Peyer's patch (tissue), 4 donors: Measurements from ENCODE around the gene ZNF205.

Experiments
- POLR2A ChIP-seq, 2 donors: fragments of 450-650 bp; IDR thresholded peaks; one replicate each; pipeline ENCODE4 v1.5.1; 2017; ENCODE audit warnings: antibody characterized with exemption in 2 of 2, mild to moderate bottlenecking in 2 of 2, moderate library complexity in 2 of 2
- TF ChIP-seq, protein P1 (sequence below), 6 experiments: fragments of 450-650 bp in 4 of 6; fragments of 200-600 bp in 2 of 6; sonication (generic) in 1 of 6; IDR thresholded peaks; one replicate each; pipeline ENCODE4 v1.5.1; 2017 to 2019; ENCODE audit warnings: antibody characterized with exemption in 6 of 6, mild to moderate bottlenecking in 3 of 6, moderate library complexity in 1 of 6

DNA sequence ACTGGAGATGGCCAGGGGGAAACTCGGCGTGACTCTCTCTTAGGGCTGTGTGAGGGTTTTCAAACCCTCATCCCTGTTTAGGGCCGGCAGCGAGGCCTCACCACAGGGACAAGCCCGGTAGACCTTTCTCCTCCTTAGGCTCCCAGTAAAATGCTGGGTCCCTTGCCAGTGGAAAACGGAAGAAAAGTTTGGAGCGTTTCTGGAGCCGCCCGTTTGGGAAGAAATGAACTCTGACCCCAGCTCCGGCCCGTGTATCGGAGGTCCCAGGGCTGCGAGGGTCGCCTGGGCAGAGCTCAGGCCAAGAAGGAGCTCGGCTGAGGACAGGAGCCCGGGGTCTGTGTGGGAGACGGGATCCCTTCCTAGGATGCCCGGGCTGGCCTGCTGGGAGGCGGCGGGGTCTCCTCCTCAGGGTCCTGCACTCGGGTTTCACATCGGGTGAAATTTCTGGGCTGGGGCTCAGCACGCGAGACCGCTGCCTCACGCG lies 45.7 kb downstream of the ZNF205 start:
- TF ChIP-seq POLR2A (IDR thresholded peaks at IDR 0.05), result no peak
- TF ChIP-seq, protein P1, sequence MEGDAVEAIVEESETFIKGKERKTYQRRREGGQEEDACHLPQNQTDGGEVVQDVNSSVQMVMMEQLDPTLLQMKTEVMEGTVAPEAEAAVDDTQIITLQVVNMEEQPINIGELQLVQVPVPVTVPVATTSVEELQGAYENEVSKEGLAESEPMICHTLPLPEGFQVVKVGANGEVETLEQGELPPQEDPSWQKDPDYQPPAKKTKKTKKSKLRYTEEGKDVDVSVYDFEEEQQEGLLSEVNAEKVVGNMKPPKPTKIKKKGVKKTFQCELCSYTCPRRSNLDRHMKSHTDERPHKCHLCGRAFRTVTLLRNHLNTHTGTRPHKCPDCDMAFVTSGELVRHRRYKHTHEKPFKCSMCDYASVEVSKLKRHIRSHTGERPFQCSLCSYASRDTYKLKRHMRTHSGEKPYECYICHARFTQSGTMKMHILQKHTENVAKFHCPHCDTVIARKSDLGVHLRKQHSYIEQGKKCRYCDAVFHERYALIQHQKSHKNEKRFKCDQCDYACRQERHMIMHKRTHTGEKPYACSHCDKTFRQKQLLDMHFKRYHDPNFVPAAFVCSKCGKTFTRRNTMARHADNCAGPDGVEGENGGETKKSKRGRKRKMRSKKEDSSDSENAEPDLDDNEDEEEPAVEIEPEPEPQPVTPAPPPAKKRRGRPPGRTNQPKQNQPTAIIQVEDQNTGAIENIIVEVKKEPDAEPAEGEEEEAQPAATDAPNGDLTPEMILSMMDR (IDR thresholded peaks at IDR 0.05), result no peak
